ENCODE data around the gene ESRRB.

The ESRRB gene

GRCh38 chr14:76456200-76456599 is 80.3 kb downstream of the ESRRB start:
- no peak for FAIRE-seq

GRCh38 chr14:76456891-76457586 is 81.1 kb downstream of the ESRRB start:
- no peak for FAIRE-seq

GRCh38 chr14:76457841-76458240 is 81.9 kb downstream of the ESRRB start:
- FAIRE-seq = no peak

- FAIRE-seq = no peak
Measured at GRCh38 chr14:76461886-76462285, 85.9 kb downstream of the ESRRB start.

GRCh38 chr14:76462330-76462729 is 86.4 kb downstream of the ESRRB start:
- no peak for FAIRE-seq

GRCh38 chr14:76463105-76463504 is 87.2 kb downstream of the ESRRB start:
- no peak for FAIRE-seq

GRCh38 chr14:76464856-76465255 is 88.9 kb downstream of the ESRRB start:
- no peak for FAIRE-seq

- FAIRE-seq = no peak
Measured at GRCh38 chr14:76465664-76466063, 89.7 kb downstream of the ESRRB start.

GRCh38 chr14:76467711-76468155 is 91.8 kb downstream of the ESRRB start:
- no peak for FAIRE-seq

- no peak for FAIRE-seq
Measured at GRCh38 chr14:76472199-76472723, 96.3 kb downstream of the ESRRB start.

GRCh38 chr14:76473481-76474263 is 97.7 kb downstream of the ESRRB start:
- FAIRE-seq = no peak

GRCh38 chr14:76480426-76480825 is 104.5 kb downstream of the ESRRB start:
- no peak for FAIRE-seq

GRCh38 chr14:76484355-76484754 is 108.4 kb downstream of the ESRRB start:
- no peak for FAIRE-seq

- no peak for FAIRE-seq
Measured at GRCh38 chr14:76486251-76486743, 110.4 kb downstream of the ESRRB start.

- no peak for FAIRE-seq
Measured at GRCh38 chr14:76488551-76488950, 112.6 kb downstream of the ESRRB start.

GRCh38 chr14:76489667-76490066 is 113.7 kb downstream of the ESRRB start:
- FAIRE-seq = no peak

- no peak for FAIRE-seq
Measured at GRCh38 chr14:76490111-76490510, 114.2 kb downstream of the ESRRB start.

- no peak for FAIRE-seq
Measured at GRCh38 chr14:76490735-76491134, 114.8 kb downstream of the ESRRB start.

- FAIRE-seq = no peak
Measured at GRCh38 chr14:76491172-76491930, 115.4 kb downstream of the ESRRB start.

- FAIRE-seq = no peak
Measured at GRCh38 chr14:76495983-76496382, 120.0 kb downstream of the ESRRB start.

- no peak for FAIRE-seq
Measured at GRCh38 chr14:76496595-76496994, 120.7 kb downstream of the ESRRB start.

- FAIRE-seq = no peak
Measured at GRCh38 chr14:76497550-76498462, 121.9 kb downstream of the ESRRB start.
